Measurements from ENCODE around the gene TRIM9. TPM values are rescaled to one million over a fixed set of nuclear protein-coding genes. Genes with fewer than 3 reads are reported as not detected.

TRIM9 gene
- total and polyA plus RNA-seq, 2 experiments from 2014 or later = 4.4 to 6.2 TPM

DNA sequence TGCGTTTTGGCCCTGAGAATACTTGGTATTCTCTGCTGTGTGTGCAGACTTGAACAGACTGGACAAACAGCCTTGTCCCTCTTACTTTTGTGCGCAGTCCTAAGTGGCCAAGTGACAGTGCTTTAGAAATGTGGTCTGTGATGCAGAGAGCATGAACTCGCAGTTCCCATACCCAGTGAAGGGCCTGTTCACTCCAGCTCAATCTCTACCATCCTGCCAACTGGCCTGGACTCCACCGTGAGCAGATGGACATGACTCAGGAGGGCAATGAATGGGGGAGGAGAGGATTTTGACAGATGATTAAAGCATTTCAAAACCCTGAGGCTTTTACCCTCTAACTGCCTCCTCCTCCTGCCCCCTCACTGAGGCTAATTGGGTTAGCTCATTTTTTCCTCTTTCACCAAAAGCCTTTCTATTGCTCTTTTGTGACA is 88.1 kb downstream of the TRIM9 start:
- no peaks in the 10 kb centered on the region for H3K36me3 Mint-ChIP-seq (ENCODE audit: low read depth)
- H3K27ac ChIP-seq (ENCODE audit: low read depth) = no peak overlapping the region

More for the DNA sequence above, 88.1 kb downstream of the TRIM9 start:
- Histone ChIP-seq H3K36me3 (ENCODE audit: insufficient read depth) (no peaks in the 10 kb centered on the region), H3K27me3 (ENCODE audit: insufficient read depth) (no peaks in the 10 kb centered on the region), H3K9me2 (ENCODE audit: insufficient read depth) (no peaks in the 10 kb centered on the region), H3F3A (replicated peaks; ENCODE audit: low read depth) (no peaks in the 10 kb centered on the region), H3K4me1 (ENCODE audit: insufficient read depth) (no peaks in the 10 kb centered on the region), H3K79me2 (replicated peaks; ENCODE audit: insufficient read depth) (no peaks in the 10 kb centered on the region), H4K20me1 (replicated peaks; ENCODE audit: insufficient read depth) (no peaks in the 10 kb centered on the region), H3K4me2 (no peak overlapping the region), H2AFZ (no peak overlapping the region), H3K4me3 (no peak overlapping the region)
- Mint-ChIP-seq H3K27ac (no peak overlapping the region), H3K4me3 (no peak overlapping the region), H3K4me1 (no peaks in the 10 kb centered on the region; the same call in 2 of the 3 replicates), H3K27me3 (ENCODE audit: insufficient read depth, low read depth, poor library complexity) (no peaks in the 10 kb centered on the region), H3K9me3 (no peaks in the 10 kb centered on the region)
- TF ChIP-seq, protein P1, sequence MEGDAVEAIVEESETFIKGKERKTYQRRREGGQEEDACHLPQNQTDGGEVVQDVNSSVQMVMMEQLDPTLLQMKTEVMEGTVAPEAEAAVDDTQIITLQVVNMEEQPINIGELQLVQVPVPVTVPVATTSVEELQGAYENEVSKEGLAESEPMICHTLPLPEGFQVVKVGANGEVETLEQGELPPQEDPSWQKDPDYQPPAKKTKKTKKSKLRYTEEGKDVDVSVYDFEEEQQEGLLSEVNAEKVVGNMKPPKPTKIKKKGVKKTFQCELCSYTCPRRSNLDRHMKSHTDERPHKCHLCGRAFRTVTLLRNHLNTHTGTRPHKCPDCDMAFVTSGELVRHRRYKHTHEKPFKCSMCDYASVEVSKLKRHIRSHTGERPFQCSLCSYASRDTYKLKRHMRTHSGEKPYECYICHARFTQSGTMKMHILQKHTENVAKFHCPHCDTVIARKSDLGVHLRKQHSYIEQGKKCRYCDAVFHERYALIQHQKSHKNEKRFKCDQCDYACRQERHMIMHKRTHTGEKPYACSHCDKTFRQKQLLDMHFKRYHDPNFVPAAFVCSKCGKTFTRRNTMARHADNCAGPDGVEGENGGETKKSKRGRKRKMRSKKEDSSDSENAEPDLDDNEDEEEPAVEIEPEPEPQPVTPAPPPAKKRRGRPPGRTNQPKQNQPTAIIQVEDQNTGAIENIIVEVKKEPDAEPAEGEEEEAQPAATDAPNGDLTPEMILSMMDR (conservative IDR thresholded peaks at IDR 0.05; ENCODE audit: low read depth in 2 of 2) = no peak
- no peak for TF ChIP-seq CREB1 (CRISPR knock-in tag; IDR thresholded peaks at IDR 0.05; ENCODE audit: low read depth)
- no peak for TF ChIP-seq POLR2AphosphoS5 (IDR thresholded peaks at IDR 0.05; ENCODE audit: low read depth)
- no peak for TF ChIP-seq STAT1 (IDR thresholded peaks at IDR 0.05; ENCODE audit: unreplicated experiment)
- TF ChIP-seq NANOG (IDR thresholded peaks at IDR 0.05; ENCODE audit: borderline replicate concordance) = no peak
- TF ChIP-seq JUNB (IDR thresholded peaks at IDR 0.05; ENCODE audit: unreplicated experiment) = no peak
- TF ChIP-seq, protein P2, sequence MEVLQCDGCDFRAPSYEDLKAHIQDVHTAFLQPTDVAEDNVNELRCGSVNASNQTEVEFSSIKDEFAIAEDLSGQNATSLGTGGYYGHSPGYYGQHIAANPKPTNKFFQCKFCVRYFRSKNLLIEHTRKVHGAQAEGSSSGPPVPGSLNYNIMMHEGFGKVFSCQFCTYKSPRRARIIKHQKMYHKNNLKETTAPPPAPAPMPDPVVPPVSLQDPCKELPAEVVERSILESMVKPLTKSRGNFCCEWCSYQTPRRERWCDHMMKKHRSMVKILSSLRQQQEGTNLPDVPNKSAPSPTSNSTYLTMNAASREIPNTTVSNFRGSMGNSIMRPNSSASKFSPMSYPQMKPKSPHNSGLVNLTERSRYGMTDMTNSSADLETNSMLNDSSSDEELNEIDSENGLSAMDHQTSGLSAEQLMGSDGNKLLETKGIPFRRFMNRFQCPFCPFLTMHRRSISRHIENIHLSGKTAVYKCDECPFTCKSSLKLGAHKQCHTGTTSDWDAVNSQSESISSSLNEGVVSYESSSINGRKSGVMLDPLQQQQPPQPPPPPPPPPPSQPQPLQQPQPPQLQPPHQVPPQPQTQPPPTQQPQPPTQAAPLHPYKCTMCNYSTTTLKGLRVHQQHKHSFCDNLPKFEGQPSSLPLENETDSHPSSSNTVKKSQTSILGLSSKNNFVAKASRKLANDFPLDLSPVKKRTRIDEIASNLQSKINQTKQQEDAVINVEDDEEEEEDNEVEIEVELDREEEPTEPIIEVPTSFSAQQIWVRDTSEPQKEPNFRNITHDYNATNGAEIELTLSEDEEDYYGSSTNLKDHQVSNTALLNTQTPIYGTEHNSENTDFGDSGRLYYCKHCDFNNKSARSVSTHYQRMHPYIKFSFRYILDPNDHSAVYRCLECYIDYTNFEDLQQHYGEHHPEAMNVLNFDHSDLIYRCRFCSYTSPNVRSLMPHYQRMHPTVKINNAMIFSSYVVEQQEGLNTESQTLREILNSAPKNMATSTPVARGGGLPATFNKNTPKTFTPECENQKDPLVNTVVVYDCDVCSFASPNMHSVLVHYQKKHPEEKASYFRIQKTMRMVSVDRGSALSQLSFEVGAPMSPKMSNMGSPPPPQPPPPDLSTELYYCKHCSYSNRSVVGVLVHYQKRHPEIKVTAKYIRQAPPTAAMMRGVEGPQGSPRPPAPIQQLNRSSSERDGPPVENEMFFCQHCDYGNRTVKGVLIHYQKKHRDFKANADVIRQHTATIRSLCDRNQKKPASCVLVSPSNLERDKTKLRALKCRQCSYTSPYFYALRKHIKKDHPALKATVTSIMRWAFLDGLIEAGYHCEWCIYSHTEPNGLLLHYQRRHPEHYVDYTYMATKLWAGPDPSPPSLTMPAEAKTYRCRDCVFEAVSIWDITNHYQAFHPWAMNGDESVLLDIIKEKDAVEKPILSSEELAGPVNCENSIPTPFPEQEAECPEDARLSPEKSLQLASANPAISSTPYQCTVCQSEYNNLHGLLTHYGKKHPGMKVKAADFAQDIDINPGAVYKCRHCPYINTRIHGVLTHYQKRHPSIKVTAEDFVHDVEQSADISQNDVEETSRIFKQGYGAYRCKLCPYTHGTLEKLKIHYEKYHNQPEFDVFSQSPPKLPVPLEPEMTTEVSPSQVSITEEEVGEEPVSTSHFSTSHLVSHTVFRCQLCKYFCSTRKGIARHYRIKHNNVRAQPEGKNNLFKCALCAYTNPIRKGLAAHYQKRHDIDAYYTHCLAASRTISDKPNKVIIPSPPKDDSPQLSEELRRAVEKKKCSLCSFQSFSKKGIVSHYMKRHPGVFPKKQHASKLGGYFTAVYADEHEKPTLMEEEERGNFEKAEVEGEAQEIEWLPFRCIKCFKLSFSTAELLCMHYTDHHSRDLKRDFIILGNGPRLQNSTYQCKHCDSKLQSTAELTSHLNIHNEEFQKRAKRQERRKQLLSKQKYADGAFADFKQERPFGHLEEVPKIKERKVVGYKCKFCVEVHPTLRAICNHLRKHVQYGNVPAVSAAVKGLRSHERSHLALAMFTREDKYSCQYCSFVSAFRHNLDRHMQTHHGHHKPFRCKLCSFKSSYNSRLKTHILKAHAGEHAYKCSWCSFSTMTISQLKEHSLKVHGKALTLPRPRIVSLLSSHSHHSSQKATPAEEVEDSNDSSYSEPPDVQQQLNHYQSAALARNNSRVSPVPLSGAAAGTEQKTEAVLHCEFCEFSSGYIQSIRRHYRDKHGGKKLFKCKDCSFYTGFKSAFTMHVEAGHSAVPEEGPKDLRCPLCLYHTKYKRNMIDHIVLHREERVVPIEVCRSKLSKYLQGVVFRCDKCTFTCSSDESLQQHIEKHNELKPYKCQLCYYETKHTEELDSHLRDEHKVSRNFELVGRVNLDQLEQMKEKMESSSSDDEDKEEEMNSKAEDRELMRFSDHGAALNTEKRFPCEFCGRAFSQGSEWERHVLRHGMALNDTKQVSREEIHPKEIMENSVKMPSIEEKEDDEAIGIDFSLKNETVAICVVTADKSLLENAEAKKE (CRISPR knock-in tag; IDR thresholded peaks at IDR 0.05) = no peak
- no peak for TF ChIP-seq ZNF331 (CRISPR knock-in tag; IDR thresholded peaks at IDR 0.05; ENCODE audit: low read depth)
- TF ChIP-seq EZH2phosphoT487 (IDR thresholded peaks at IDR 0.05; ENCODE audit: unreplicated experiment) = no peak
- TF ChIP-seq ETS1 (IDR thresholded peaks at IDR 0.05) = no peak
- TF ChIP-seq ZNF114 (CRISPR knock-in tag; IDR thresholded peaks at IDR 0.05) = no peak
- no peak for TF ChIP-seq EZH2 (IDR thresholded peaks at IDR 0.05; ENCODE audit: low read depth, unreplicated experiment)
- no peak for TF ChIP-seq REST (IDR thresholded peaks at IDR 0.05; ENCODE audit: unreplicated experiment)
- DNase-seq (ENCODE audit: low spot score) (no peak), ATAC-seq (no peak)
